Measurements from ENCODE around the gene SRRT.

The SRRT gene, protein sequence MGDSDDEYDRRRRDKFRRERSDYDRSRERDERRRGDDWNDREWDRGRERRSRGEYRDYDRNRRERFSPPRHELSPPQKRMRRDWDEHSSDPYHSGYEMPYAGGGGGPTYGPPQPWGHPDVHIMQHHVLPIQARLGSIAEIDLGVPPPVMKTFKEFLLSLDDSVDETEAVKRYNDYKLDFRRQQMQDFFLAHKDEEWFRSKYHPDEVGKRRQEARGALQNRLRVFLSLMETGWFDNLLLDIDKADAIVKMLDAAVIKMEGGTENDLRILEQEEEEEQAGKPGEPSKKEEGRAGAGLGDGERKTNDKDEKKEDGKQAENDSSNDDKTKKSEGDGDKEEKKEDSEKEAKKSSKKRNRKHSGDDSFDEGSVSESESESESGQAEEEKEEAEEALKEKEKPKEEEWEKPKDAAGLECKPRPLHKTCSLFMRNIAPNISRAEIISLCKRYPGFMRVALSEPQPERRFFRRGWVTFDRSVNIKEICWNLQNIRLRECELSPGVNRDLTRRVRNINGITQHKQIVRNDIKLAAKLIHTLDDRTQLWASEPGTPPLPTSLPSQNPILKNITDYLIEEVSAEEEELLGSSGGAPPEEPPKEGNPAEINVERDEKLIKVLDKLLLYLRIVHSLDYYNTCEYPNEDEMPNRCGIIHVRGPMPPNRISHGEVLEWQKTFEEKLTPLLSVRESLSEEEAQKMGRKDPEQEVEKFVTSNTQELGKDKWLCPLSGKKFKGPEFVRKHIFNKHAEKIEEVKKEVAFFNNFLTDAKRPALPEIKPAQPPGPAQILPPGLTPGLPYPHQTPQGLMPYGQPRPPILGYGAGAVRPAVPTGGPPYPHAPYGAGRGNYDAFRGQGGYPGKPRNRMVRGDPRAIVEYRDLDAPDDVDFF

DNA sequence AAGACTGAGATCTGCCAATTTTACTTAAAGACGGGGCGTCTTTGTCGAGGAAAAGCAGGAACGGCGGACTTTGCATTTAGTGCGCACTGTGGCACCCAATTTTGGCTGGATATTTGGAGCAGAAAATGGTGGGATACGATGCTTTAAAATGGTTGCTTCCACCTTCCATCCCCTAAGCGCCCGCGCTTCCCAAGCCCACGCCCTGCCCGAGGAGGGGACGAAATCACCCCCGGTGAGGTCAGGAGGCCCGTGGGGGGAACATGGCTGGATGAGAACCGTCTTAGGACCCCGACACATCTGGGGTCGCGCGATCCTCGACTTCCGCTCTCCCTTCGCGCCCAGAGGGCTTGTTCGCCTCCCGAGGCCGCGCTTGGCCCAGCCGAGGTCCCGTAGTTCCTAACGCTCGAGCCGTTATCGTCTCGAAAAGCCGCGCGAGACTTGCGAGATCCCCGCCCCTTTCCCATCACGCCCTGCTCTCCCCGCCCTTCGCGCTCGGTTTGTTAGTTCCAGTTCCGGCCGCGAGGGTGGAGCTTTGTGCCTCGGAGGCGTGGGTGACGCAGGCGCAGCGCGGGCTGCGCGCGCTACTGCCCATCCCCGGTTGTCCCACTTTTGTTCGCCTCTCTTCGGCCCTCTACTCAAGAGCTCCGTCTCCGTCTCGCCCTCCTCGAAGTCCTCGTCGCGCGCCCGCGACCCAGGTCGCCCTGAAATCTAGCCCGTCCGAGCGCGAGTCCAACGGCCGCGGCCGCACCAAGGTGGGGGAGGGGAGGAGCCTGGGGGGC, at the start of gene SRRT:
Gene SRRT (plus strand): TSS at position 527 of the 779 bp plus-strand sequence. CDS start 488 bp downstream, outside the sequence.
- peak; percentile 99 for DNase-seq

DNA sequence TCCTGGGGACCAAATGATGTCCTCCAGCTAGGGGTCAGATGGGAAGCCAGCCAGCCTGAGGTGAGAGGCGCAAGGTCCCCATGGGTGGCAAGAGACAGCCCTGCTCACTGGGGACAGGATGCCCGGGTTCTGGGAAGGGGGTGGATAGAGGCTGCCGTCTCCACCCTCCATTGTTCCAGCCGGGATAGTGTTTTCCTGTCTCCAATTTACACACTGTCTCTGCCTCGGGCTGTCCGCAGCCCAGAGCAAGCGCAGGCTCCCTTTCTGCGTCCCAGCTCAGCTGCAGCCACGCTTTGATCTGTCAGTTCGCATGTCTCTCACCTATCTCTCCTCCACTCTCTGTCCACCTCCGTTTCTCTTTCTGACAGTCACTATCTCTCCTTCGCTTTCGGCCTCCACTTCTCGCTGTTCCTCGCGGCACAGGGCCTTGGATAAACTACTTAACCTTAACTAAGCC, 49.7 kb upstream of the SRRT start:
- DNase-seq, result no peak

DNA sequence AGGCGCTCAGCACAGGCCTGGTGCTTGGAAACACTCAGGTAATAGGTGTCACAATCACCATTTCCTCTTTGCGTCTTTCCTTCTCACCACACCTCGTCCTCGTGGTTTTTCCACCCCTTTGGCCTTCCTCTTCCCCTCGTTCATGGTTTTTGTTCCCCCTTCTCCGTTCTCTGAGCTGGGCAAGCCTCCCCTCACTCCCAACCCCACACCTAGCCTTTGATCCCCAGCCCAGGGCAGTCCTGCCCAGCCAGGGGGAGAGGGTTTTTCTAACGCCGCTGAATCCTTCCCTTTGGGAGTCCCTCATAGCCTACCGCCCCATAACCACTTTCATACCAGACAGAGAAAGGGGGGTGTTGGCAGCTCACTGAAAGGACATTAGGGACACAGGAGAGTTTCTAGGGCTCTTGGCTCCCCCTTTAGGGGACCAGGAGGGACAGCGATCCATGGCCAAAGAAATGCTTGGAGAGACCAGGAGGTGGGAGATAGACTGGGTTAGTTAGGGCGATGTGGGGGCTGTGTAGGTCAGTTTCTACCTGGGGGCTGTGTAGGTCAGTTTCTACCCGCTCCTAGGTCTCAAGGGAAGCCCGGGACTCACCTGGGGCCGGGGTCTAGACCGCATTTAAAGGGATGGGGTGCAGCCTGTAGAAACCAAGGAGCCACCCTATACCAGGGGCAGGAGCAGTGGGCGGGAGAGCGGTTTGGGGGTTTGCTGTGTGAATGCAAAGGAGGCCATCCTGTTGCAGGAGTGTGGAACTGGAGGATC, 49.0 kb upstream of the SRRT start:
- no peak for DNase-seq

DNA sequence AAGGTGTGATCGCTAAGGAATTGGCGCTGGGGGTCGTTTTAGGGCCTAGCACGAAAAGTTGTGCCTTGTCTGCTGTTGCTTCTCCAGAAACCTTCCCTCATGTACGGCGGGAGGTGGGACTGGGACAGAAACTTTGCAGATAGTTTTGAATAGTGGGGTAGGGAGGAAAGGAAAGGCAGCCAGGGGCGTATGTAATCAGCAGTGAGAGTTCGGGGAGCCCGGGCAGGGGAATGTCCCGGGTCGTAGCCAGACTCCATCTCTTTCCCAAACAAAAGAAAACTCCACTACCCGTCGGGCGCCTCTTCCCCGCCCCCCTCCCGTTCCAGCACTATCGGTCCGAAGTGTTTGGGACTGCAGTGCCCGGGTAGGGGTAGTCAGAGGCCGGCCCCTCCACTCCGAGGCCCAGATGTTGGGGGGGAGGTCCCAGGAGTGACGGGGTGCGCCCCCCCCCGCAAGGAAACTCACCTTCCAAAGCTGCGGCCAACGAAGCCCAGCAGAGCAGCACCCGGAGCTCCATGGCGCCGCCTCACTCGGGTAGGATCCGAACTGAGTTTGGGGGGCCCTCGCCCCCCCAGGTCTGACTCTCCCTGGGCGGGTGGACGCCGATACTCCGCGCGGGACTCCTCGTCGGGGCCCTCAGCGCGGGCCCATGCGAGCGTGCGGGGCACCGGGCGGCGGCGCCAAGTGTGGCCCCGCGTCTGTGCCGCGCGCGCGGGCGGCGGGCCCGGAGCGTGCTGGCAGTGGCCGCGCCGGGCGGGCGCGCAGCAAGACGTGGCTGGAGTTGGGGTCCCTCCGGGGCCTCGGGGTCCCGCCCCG, 48.2 kb upstream of the SRRT start:
- DNase-seq, result no peak

DNA sequence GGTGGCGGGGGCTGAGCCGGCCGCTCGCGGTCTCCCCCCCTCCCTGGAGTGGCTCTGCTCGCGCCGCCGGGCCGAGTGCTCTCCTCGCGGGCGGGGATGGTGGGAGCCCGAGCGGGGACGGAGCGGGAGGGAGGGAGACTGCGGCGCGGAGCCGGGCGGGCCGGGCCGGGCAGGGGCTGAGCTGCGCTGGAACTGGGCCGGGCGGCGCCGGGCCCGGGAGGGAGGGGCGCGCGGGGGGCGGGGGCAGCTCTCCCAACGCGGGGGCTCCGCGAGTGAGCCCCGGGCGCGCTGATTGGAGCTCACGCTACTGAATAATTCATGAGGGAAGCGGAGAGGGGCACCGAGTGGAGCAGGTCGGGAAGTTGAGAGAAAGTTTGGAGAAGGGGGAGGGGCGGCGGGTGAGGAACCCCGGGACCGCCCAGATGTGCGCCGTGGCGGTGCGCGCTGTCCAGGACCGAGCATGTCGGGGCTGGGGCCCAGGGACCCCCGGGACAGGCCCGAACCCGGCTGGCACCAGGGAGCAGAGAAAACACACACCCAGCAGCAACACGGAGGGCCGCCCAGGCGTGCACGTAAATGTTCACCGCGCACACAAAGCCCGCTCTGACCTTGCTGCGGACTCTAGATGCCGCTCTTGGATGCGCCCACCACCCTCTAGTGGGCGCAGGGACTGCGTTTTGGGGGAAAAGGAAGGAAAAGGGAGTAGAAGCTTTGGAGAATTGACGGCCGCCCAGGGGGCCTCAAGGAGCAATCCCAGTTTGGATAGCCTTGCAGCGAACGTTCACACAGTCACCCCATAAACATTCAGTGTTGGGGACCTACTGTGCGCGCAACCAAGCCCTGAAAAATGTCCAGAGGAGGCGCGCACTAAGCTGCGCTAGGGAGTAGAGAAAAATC, 47.3 kb upstream of the SRRT start, which contains the start of gene EPHB4:
Gene EPHB4 (minus strand): TSS at position 194 of the 897 bp plus-strand sequence. CDS start 493 bp downstream, outside the sequence.
- no peak for DNase-seq

DNA sequence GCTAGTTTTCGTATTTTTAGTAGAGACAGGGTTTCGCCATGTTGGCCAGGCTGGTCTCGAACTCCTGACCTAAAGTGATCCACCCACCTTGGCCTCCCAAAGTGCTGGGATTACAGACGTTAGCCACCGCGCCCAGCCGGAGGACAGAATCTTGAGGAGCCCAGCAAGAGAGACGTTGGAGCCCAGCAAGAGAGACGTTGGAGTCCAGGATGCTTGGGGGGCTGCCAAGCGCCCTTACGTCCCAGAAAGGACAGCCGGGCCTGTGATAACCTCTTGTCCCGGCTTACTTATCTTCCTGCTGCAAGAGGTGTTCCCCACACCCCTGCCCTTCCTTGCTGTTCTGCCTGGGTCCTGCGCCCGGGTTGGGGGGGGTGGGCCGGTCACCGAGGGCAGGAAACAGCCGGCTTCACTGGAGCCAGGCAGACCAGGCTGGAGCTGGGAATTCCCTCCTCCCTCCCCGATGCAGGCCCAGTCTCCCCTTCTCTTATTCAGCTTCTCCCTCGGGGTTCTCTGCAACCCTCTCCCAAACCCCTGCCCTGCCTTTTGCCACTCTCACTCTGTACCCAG, 45.7 kb upstream of the SRRT start:
- DNase-seq, result no peak

DNA sequence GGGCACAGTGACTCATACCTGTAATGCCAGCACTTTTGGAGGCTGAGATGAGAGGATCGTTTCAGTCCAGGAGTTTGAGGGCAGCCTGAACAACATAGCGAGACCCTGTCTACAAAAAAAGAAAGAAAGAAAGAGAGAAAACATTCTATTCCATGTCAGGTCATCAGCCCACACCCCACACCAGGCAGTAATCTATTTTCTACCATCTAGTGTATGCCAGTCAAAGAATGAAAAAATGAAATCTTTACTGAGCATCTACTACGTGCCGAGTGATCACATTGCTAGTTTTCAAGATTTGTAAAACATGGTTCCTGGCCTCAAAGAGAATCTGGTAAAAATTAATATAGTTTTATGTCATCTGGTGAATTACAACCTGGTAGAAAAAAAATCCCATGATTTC, 44.5 kb upstream of the SRRT start:
- DNase-seq, result no peak

DNA sequence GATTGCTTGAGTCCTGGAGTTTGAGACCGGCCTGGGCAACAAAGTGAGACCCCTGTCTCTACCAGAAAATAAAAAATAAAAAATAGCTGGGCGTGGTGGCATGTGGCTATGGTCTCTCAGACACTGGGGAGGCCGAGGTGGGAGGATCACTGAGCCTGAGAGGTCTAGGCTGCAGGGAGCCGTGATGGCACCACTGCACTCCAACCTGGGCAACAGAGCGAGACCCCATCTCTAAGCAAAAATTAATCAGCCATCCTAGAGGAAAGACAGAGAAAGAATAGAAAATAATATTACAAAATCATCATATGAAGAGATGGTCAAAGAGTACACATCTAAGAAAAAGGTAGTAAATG, 42.6 kb upstream of the SRRT start:
- no peak for DNase-seq

DNA sequence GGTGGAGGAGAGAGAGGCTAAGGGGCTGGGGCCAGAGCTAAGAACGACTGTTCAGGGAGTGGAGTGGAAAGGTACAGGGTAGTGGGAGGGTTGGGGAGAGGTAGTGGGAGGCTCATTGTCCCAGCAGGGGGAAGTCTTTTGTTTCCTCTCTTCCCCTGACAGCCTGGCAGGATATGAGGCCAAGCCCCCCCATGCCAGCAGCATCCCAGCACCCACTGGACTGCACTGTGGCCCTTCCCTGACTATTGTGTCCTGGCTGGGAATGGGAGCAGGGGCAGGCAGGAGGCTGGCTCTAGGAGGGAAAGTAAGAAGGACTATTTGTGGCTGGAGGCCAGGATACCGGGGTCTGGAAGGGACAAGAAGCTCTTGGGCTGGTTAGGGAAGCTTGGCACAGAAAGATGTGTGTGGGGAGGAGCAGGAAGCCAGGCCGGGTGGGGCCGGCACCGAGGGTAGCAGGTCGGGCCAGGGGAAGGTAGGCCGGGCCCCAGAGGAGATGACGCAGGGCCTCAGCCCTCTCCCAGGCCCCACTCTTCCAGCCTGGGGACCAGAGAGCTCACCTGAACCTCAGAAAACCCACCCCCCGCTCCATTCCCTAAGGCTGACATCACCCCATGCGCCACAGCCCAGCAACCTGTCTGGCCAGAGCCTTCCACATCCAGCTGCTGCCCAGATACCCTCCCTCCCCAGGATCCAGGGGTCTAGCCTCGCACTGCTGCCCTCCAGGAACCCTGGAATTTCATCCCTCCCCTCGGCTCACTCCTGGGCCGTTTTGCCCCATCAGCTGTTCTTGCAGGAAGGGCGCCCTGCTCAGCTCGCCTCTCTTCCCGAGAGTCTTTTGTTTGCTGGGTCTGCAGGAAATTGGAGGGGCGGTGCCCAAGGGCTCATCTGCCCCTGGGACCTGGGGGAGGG, 38.7 kb upstream of the SRRT start:
- no peak for DNase-seq

DNA sequence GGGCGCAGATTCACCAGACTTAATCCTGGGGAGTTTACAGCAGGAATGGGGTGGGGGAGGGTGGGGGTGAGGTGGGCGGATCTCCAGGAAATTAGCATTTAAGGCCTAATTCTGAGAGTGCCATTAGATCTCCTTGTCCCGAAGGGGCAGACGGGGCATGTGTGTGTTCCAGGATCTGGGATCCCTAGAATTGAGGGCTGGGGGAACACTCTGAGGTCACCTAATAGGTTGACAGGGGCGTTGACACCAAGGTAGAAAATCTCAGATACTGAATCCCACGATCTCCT, 38.1 kb upstream of the SRRT start:
- no peak for DNase-seq

DNA sequence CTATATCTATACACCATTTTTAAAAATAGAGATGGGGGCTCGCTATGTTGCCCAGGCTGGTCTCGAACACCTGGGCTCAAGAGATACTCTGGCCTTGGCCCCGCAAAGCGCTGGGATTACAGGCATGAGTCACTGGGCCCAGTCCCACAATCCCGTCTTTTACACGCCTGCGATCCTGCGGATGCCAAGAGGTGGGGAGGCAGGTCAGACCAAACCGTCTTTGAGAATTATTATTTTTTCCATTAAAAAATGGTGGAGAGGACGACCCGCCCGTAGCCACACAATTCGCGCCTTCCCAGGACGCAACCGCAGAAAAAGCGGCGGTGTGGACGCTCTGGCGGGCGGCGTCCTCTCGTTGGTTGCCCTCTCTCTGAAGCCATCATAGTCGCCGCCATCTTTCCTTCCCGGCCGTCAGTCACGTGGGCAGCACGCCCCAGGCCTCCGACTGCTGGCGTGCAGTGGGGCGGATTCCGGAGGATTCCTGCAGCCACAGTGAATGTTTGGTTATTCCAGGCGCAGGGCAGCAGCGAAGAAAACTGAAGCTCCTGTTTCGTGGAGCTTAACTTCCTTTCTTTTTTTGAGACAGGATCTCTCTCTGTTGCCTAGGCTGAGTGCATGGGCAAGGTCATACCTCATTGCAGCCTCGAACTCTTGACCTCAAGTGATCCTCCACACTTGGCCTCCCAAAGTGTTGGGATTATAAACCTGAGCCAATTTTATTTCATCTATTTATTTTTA, 37.6 kb upstream of the SRRT start:
- peak; percentile 84 for DNase-seq

DNA sequence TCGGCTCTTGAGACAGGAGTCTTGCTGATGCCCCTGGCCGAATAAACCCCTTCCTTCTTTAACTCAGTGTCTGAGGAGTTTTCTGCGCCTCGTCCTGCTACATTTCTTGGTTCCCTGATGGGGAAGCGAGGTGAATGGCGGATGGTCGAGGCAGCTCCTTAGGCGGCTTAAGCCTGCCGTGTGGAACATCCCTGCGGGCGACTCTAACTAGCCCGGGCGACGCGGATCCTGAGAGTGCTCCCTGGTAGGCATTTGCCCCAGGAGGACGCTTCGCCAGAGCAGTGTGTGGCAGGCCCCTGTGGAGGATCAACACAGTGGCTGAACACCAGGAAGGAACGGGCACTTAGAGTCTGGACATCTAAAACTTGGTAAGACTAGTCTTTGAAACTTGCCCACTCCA, 35.5 kb upstream of the SRRT start:
- DNase-seq, result no peak

DNA sequence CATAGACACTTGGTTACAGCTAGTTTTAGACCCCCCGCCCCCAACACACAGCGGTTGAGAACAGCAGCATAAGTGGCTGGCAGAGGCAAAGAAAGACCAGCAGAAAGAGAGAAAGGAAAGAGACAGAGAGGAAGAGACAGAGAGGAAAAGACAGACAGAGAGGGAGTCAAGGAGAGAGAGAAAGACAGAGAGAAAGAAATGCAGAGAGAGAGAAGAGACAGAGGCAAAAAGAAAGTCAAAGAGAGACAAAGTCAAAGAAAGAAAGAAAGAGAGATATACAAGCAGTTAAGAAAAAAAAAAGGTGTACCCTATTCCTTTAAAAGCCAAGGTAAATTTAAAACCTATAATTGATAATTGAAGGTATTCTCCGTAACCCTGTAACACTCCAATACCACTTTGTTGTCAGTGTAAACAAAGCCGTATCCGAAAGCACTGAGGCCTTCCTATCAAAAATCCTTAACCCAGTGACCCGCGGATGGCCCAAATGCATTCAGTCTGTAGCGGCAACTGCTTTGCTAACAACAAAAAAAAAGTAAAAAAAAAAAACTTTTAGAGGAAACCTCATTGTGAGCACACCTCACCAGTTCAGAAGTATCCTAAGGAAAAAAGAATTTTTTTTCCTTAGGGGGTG, 34.3 kb upstream of the SRRT start:
- DNase-seq, result no peak

DNA sequence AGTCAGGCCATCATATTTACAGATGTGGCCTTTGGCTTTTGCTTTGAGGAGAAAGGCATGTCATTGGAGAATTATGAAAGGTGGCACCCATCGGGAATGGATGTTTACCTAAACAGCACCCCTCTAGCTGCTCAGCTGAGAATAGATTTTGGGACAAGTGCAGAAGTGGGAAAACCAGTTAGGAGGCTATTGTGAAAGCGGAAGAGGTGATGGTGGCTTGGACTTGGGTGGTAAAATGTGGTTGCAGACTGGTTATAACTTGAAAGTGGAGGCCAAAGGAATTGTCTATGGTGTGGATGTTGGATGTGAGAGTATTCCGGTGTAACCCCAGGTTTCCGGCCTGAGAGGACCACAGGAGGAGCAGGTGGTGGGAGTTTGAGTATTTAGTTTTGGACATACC, 27.5 kb upstream of the SRRT start:
- DNase-seq, result no peak

DNA sequence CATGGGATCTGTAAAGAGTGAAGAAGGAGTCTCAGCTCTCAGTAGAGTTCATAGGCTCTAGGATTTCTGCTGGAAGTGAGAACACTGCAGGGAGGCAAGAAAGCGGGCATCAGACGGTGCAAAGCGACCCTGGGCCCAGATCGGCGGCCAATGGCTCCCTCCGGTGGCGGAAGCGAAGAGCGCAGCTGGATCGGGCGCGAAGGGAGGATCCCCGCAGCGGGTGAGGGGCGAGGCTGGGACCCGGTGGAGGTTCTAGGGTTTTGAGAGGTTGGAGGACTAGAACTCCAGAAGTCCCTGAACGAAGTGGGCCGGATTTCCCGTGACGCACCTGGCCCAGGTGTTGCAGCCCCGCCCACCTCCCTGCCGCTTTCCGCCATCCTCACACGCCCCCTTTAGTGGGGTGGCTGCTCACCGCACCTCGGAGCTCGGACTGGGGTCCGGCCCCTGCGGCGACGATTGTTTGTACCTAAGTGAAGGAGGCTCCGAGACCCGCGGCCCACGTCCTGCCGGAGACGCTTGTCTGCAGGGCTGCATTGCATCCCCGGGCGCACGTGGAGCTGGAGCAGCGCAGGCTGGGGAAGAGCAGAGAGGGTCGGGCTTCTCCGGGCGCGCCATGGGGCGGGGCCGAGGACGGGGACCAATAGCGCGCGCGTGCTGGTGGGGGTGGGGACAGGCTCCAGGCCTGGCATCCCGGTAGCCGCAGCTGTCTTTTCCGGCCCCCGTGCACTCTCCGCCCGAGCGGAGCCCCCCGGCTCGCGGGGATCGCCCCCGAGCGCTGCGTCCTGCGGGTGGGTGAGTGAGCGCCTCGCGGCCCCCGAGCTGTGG, 22.6 kb upstream of the SRRT start, which contains the start of gene SLC12A9:
Gene SLC12A9 (plus strand): TSS at position 666 of the 825 bp plus-strand sequence. CDS start 1,485 bp downstream, outside the sequence.
- DNase-seq, result peak; percentile 91

DNA sequence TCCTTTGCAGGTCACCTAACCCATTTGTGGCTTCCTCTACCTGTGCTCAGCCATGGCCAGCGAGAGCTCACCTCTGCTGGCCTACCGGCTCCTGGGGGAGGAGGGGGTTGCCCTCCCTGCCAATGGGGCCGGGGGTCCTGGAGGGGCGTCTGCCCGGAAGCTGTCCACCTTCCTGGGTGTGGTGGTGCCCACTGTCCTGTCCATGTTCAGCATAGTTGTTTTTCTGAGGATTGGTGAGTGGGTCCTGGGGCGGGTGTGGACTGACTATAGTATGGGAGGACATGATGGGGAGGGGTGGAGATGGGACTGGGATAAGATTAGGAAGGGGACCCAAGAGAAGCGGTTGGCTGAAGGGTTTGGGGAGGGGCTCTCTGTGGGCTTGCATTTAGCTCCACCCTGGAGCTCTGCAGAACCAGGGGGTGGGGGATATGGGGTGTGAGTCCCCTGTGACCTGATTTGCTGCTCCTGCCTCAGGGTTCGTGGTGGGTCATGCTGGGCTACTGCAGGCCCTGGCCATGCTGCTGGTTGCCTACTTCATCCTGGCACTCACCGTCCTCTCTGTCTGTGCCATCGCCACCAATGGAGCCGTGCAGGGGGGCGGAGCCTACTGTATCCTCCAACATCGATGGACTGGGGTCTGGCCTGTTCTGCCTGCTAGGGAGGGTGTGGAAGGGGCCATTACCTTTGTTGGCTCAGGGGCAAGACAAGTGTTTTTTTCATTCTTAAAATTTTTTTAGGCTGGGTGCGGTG, 20.6 kb upstream of the SRRT start:
- no peak for DNase-seq

Data from NCI-H345 (cell line).